SK-N-SH treated with all-trans-retinoic acid at 6 μM for 48 hours (cell line): Measurements from ENCODE around the gene SMAD3.

Experiments
- ATAC-seq: fragments of 200-7000 bp; cut with Tn5 transposase; 3 replicates; pipeline ENCODE4 v1.9.1; 2020; ENCODE audit warnings: mild to moderate bottlenecking, moderate library complexity
- ARNTL ChIP-seq: fragments of 450-650 bp; formaldehyde crosslinking; IDR thresholded peaks from 2 replicates; pipeline ENCODE4 v1.5.0; 2020; ENCODE audit warnings: low read depth, mild to moderate bottlenecking, moderate library complexity, borderline replicate concordance
- CREB5 ChIP-seq: fragments of 250-450 bp; sonication (Bioruptor Pico); IDR thresholded peaks from 2 replicates; pipeline ENCODE4 v1.5.1; 2020; ENCODE audit warnings: low read depth, mild to moderate bottlenecking, moderate library complexity
- CSRNP3 ChIP-seq: fragments of 250-450 bp; sonication (Bioruptor Pico); IDR thresholded peaks from 2 replicates; pipeline ENCODE4 v1.5.1; 2021; ENCODE audit warnings: mild to moderate bottlenecking, moderate library complexity
- ESRRG ChIP-seq: fragments of 250-450 bp; sonication (Bioruptor Pico); IDR thresholded peaks from 2 replicates; pipeline ENCODE4 v1.6.1; 2021; ENCODE audit warnings: mild to moderate bottlenecking
- GLIS3 ChIP-seq: fragments of 250-450 bp; sonication (Bioruptor Pico); IDR thresholded peaks from 2 replicates; pipeline ENCODE4 v1.5.0; 2020; ENCODE audit warnings: mild to moderate bottlenecking, moderate library complexity
- ISL1 ChIP-seq: fragments of 250-450 bp; sonication (Bioruptor Pico); IDR thresholded peaks from 2 replicates; pipeline ENCODE4 v2.1.2; 2022; ENCODE audit warnings: mild to moderate bottlenecking, moderate library complexity
- OSR1 ChIP-seq: fragments of 250-450 bp; sonication (Bioruptor Pico); IDR thresholded peaks from 2 replicates; pipeline ENCODE4 v1.8.0; 2022; ENCODE audit warnings: moderate library complexity, mild to moderate bottlenecking, inconsistent platforms
- POU6F1 ChIP-seq: fragments of 250-450 bp; sonication (Bioruptor Pico); IDR thresholded peaks from 2 replicates; pipeline ENCODE4 v1.8.0; 2021; ENCODE audit warnings: low read depth, mild to moderate bottlenecking, moderate library complexity, borderline replicate concordance
- PPARA ChIP-seq: fragments of 250-450 bp; sonication (Bioruptor Pico); IDR thresholded peaks from 2 replicates; pipeline ENCODE4 v1.5.0; 2020; ENCODE audit warnings: mild to moderate bottlenecking, borderline replicate concordance
- RARB ChIP-seq: fragments of 250-450 bp; sonication (Bioruptor Pico); IDR thresholded peaks from 2 replicates; pipeline ENCODE4 v1.8.0; 2021; ENCODE audit warnings: mild to moderate bottlenecking, moderate library complexity
- SNAI2 ChIP-seq: fragments of 250-450 bp; sonication (Bioruptor Pico); IDR thresholded peaks from 2 replicates; pipeline ENCODE4 v1.5.0; 2020; ENCODE audit warnings: mild to moderate bottlenecking, moderate library complexity
- TCF4 ChIP-seq: fragments of 250-450 bp; sonication (Bioruptor Pico); IDR thresholded peaks from 2 replicates; pipeline ENCODE4 v1.8.0; 2021; ENCODE audit warnings: mild to moderate bottlenecking, moderate library complexity, borderline replicate concordance
- TSHZ2 ChIP-seq: fragments of 250-450 bp; sonication (Bioruptor Pico); IDR thresholded peaks from 2 replicates; pipeline ENCODE4 v1.5.0; 2020; ENCODE audit warnings: mild to moderate bottlenecking, moderate library complexity
- ZC3H10 ChIP-seq: fragments of 250-450 bp; sonication (Bioruptor Pico); IDR thresholded peaks from 2 replicates; pipeline ENCODE4 v1.5.1; 2021; ENCODE audit warnings: mild to moderate bottlenecking, moderate library complexity
- ZFP3 ChIP-seq: fragments of 250-450 bp; sonication (Bioruptor Pico); IDR thresholded peaks from 2 replicates; pipeline ENCODE4 v1.5.0; 2020; ENCODE audit warnings: mild to moderate bottlenecking, moderate library complexity
- ZNF70 ChIP-seq: fragments of 450-650 bp; formaldehyde crosslinking; IDR thresholded peaks from 2 replicates; pipeline ENCODE4 v1.5.0; 2020; ENCODE audit warnings: mild to moderate bottlenecking, moderate library complexity

The SMAD3 gene

GRCh38 chr15:67140078-67140833 is 74.9 kb downstream of the SMAD3 start:
- ATAC-seq: no peak
- TF ChIP-seq CSRNP3 (CRISPR knock-in tag) (no peak), ZNF70 (CRISPR knock-in tag) (no peak), ESRRG (CRISPR knock-in tag) (no peak), GLIS3 (CRISPR knock-in tag) (no peak), ZC3H10 (CRISPR knock-in tag) (no peak), TCF4 (CRISPR knock-in tag) (no peak), ARNTL (CRISPR knock-in tag) (no peak), OSR1 (CRISPR knock-in tag) (no peak), TSHZ2 (CRISPR knock-in tag) (no peak)
- TF ChIP-seq, all 23 proteins: peak for 0

GRCh38 chr15:67142092-67142766 is 76.8 kb downstream of the SMAD3 start:
- ATAC-seq: peak; percentile 65
- TF ChIP-seq PPARA (no peak), TCF4 (CRISPR knock-in tag) (peak; percentile 62; the same call in 1 of the 2 replicates), SNAI2 (no peak), GLIS3 (CRISPR knock-in tag) (no peak), ISL1 (peak; percentile 79), ZC3H10 (CRISPR knock-in tag) (no peak), CREB5 (CRISPR knock-in tag) (no peak)

GRCh38 chr15:67142767-67143100 is 77.3 kb downstream of the SMAD3 start:
- TF ChIP-seq RARB (CRISPR knock-in tag) (no peak), ISL1 (no peak), SNAI2 (no peak), TSHZ2 (CRISPR knock-in tag) (no peak), ZFP3 (CRISPR knock-in tag) (peak; percentile 79), ZC3H10 (CRISPR knock-in tag) (peak; percentile 60; the same call in 1 of the 2 replicates), CREB5 (CRISPR knock-in tag) (no peak), ARNTL (CRISPR knock-in tag) (no peak), ZNF70 (CRISPR knock-in tag) (peak; percentile 88), TCF4 (CRISPR knock-in tag) (no peak), GLIS3 (CRISPR knock-in tag) (no peak), POU6F1 (no peak)

More at GRCh38 chr15:67142767-67143100, 77.3 kb downstream of the SMAD3 start:
- ATAC-seq: peak; percentile 75
